Sigmoid colon (tissue), 7 donors: ENCODE measurements around the gene BLID. TPM values are rescaled to one million over a fixed set of nuclear protein-coding genes. Genes with fewer than 3 reads are reported as not detected.

Source experiments
- DNase-seq: peaks from one replicate; pipeline ENCODE4 v3.0.0-alpha.2; 2019
- H3K27ac ChIP-seq, 4 donors: fragments of 200-600 bp; sonication (generic); one replicate each; pipeline ENCODE4 v1.5.1; 2016 to 2019; ENCODE audit warnings: mild to moderate bottlenecking in 1 of 4
- H3K27me3 ChIP-seq, 3 donors: fragments of 200-600 bp; sonication (generic); one replicate each; pipeline ENCODE4 v1.5.1; 2019; ENCODE audit warnings: mild to moderate bottlenecking in 1 of 3
- H3K36me3 ChIP-seq, 4 donors: fragments of 200-600 bp; sonication (generic); one replicate each; pipeline ENCODE4 v1.5.1; 2016 to 2019
- H3K4me1 ChIP-seq, 4 donors: fragments of 200-600 bp; sonication (generic); one replicate each; pipeline ENCODE4 v1.5.1; 2017 to 2019
- H3K4me3 ChIP-seq, 4 donors: fragments of 200-600 bp; sonication (generic); one replicate each; pipeline ENCODE4 v1.5.1; 2017 to 2019; ENCODE audit warnings: mild to moderate bottlenecking in 2 of 4, moderate library complexity in 1 of 4
- H3K9me3 ChIP-seq, 4 donors: fragments of 200-600 bp in 3 of 4; sonication (generic) in 3 of 4; one replicate each; pipeline versions ENCODE4 v1.5.1 to v1.6.1; 2013 to 2019
- EP300 ChIP-seq, 4 donors: sonication (generic); formaldehyde crosslinking; IDR thresholded peaks; one replicate each; pipeline ENCODE4 v1.6.1; 2017; ENCODE audit warnings: antibody characterized with exemption in 4 of 4
- POLR2A ChIP-seq, 2 donors: fragments of 450-650 bp; IDR thresholded peaks; one replicate each; pipeline ENCODE4 v1.6.1; 2016; ENCODE audit warnings: antibody characterized with exemption in 2 of 2, mild to moderate bottlenecking in 2 of 2, moderate library complexity in 2 of 2
- POLR2AphosphoS5 ChIP-seq, 4 donors: sonication (generic); formaldehyde crosslinking; IDR thresholded peaks; one replicate each; pipeline ENCODE4 v1.6.1; 2017; ENCODE audit warnings: antibody characterized with exemption in 4 of 4
- WGBS, 2 donors: extraction: QIAGEN DNeasy Blood & Tissue Kit; methylation state at CpG; one replicate each; pipeline ENCODE4 v1.1.7; 2013; 5-methylcytosine and 5-hydroxymethylcytosine counted together
- intact Hi-C: fragments of 100-400 bp; cut with DNase I; formaldehyde crosslinking; loops from one replicate; pipeline ENCODE4 v1.15.1; 2023
- polyA plus RNA-seq, 3 donors: library from polyadenylated mRNA; stranded (reverse); fragments of 200-250 nt; gene quantifications; one replicate each; pipeline ENCODE4 v1.2.3, GENCODE V29; 2013
- total RNA-seq, 4 donors: library from RNA; depleted of rRNA; stranded (reverse); fragments of >200 nt; gene quantifications; one replicate each; pipeline ENCODE4 v1.1.0, GENCODE V29; 2016
- TF ChIP-seq, protein P1 (sequence below), 4 experiments: fragments of 450-650 bp in 3 of 4; fragments of 200-600 bp in 1 of 4; IDR thresholded peaks; one replicate each; pipeline ENCODE4 v1.5.1; 2016 to 2019; ENCODE audit warnings: antibody characterized with exemption in 4 of 4, mild to moderate bottlenecking in 3 of 4, moderate library complexity in 2 of 4
- donor health status: healthy with polysubstance abuse.
- donor health status: Bipolar disorder and iron deficiency.
- donor health status: healthy.

Gene BLID
- total and polyA plus RNA-seq, 7 donors, result 0.09 to 2.2 (median 1.9) TPM; not detected in 2

DNA sequence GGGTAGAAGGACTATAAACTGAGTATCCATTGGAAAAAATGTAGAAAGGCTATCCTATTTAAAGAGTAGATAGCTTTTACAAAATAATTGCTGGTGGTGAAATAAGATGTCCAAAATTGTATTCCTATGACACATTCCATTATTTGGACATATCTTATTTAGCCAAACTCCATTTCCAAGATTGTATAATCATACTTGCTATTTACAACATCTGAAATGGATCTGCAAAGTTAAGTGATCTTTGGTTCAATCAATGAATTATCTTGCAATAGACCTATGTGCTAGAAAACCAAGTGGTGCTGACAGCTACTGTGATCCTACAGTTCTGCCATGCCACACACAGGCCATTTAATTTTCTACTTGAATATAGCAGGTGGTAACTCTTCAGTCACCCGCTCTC is 11.0 kb upstream of the BLID start:
- no peak overlapping the region for H3K27ac ChIP-seq
- no peak for DNase-seq
- H3K4me1 ChIP-seq, result no peaks in the 10 kb centered on the region
- WGBS, 2 donors, result 94 to 100% methylated on average over 1 of the region's 1 CpG
- no peaks in the 10 kb centered on the region for H3K9me3 ChIP-seq
- intact Hi-C loops, result no loop called here
- TF ChIP-seq POLR2A (IDR thresholded peaks at IDR 0.05), result no peak
- TF ChIP-seq EP300 (IDR thresholded peaks at IDR 0.05), result no peak
- TF ChIP-seq, protein P1, sequence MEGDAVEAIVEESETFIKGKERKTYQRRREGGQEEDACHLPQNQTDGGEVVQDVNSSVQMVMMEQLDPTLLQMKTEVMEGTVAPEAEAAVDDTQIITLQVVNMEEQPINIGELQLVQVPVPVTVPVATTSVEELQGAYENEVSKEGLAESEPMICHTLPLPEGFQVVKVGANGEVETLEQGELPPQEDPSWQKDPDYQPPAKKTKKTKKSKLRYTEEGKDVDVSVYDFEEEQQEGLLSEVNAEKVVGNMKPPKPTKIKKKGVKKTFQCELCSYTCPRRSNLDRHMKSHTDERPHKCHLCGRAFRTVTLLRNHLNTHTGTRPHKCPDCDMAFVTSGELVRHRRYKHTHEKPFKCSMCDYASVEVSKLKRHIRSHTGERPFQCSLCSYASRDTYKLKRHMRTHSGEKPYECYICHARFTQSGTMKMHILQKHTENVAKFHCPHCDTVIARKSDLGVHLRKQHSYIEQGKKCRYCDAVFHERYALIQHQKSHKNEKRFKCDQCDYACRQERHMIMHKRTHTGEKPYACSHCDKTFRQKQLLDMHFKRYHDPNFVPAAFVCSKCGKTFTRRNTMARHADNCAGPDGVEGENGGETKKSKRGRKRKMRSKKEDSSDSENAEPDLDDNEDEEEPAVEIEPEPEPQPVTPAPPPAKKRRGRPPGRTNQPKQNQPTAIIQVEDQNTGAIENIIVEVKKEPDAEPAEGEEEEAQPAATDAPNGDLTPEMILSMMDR (IDR thresholded peaks at IDR 0.05), result no peak
- no peak for TF ChIP-seq POLR2AphosphoS5 (IDR thresholded peaks at IDR 0.05)
- no peak overlapping the region for H3K4me3 ChIP-seq
- H3K36me3 ChIP-seq, result no peaks in the 10 kb centered on the region
- no peaks in the 10 kb centered on the region for H3K27me3 ChIP-seq

DNA sequence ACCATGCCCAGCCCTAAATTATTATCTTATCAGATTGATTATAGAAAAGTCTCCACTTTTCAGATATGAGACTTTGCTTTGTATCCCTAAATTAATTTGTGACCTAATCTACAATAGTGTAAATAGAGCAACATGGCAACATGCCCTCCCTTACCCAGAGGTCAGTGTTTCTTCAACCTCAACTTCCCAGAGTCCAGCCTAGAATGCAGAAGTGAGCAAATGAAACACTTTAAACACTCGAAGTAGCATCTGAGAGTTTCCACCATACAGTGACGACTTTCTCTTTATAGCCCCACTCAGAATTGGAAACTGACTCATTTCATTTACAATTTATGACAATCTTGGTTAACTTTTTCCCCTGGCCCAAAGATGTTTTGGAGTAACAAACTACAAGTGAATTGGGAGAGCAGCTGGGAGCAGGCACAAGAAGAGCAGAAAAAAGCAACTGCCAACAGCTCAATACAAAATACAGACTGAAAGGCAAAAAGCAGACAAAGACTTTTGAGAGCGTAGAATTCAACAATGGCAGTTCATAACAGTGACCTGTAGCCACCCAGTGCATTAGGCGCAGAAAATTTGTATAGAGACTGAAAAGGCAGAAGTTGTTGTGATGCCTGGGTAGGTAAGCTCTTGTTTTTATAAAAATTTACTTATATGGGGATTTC is 10.1 kb upstream of the BLID start:
- TF ChIP-seq EP300 (IDR thresholded peaks at IDR 0.05), result no peak
- no peak for TF ChIP-seq POLR2AphosphoS5 (IDR thresholded peaks at IDR 0.05)
- TF ChIP-seq POLR2A (IDR thresholded peaks at IDR 0.05), result no peak
- TF ChIP-seq, protein P1 (IDR thresholded peaks at IDR 0.05), result no peak
- Histone ChIP-seq H3K27me3 (no peaks in the 10 kb centered on the region), H3K4me3 (no peak overlapping the region), H3K36me3 (no peaks in the 10 kb centered on the region), H3K27ac (no peak overlapping the region), H3K4me1 (no peaks in the 10 kb centered on the region), H3K9me3 (no peaks in the 10 kb centered on the region)
- WGBS, 2 donors, result 66 to 72% methylated on average over 4 of the region's 4 CpGs
- intact Hi-C loops, result no loop called here
- DNase-seq, result no peak

DNA sequence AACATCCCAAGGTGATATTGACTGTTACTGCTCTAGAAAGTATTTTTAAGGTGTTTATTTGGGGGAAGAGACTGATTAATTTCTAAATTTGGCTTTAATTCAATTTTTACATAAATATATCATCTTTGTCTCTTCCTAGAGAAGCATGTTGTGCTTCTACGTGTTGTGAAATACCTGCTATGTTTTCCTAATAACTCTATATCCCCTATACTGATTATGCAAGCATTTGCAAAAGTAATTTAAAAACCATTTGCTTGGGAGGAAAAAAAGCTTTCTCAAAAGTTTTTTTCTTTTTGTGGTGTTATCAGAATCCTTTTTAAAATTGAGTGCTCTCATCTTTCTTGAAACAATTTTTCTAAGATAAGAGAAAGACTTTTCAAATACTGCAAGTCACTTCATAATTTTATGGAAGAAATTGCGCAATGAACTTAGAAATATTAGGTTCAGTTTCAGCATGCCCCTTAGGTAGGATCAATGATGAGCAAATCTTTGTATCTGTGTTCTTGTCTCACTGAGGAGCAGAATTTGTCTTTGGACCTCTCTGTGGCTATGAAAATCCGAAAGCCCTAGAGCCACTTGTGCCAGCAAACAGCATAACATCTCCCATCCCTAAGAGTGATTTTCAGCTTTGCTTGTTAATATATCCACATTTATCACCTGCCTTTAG is 7.4 kb upstream of the BLID start:
- Histone ChIP-seq H3K9me3 (no peaks in the 10 kb centered on the region), H3K4me3 (no peak overlapping the region), H3K36me3 (no peaks in the 10 kb centered on the region), H3K4me1 (no peaks in the 10 kb centered on the region), H3K27me3 (no peaks in the 10 kb centered on the region), H3K27ac (no peak overlapping the region)
- intact Hi-C loops, result no loop called here
- WGBS, 2 donors, result 85 to 92% methylated on average over 3 of the region's 3 CpGs
- no peak for DNase-seq
- TF ChIP-seq, protein P1 (IDR thresholded peaks at IDR 0.05), result no peak
- no peak for TF ChIP-seq POLR2A (IDR thresholded peaks at IDR 0.05)
- TF ChIP-seq EP300 (IDR thresholded peaks at IDR 0.05), result no peak
- no peak for TF ChIP-seq POLR2AphosphoS5 (IDR thresholded peaks at IDR 0.05)

DNA sequence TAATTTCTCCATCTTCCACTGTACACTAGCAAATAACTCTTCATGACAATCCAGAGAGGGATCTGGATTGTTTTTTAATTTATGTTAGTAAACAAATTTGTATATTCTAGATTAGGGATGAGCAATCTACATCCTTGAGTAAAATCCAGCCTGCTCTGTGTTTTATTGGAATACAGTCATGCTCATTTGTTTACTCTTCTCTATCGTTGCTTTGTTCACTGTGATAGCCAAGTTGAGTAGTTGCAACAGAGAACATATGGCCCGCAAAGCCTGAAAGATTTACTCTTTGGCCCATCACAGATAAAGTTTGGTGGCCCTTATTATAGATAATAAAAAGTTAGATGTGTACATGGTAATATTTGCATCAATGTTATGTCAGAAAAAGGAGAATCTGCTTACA is 6.2 kb upstream of the BLID start:
- no peaks in the 10 kb centered on the region for H3K9me3 ChIP-seq
- H3K27ac ChIP-seq, result no peak overlapping the region
- no peak overlapping the region for H3K4me3 ChIP-seq
- H3K27me3 ChIP-seq, result no peaks in the 10 kb centered on the region
- intact Hi-C loops, result no loop called here
- H3K36me3 ChIP-seq, result no peaks in the 10 kb centered on the region
- TF ChIP-seq POLR2AphosphoS5 (IDR thresholded peaks at IDR 0.05) (no peak), EP300 (IDR thresholded peaks at IDR 0.05) (no peak), POLR2A (IDR thresholded peaks at IDR 0.05) (no peak)
- TF ChIP-seq, protein P1 (IDR thresholded peaks at IDR 0.05), result no peak
- no peak for DNase-seq
- no peaks in the 10 kb centered on the region for H3K4me1 ChIP-seq
- WGBS, 2 donors, result 30 to 61% methylated on average over 2 of the region's 2 CpGs
